Endothelial cell of umbilical vein (primary cell): ENCODE measurements around the gene NUB1. TPM values are rescaled to one million over a fixed set of nuclear protein-coding genes. Genes with fewer than 3 reads are reported as not detected.

ENCODE experiments used
- BruUV-seq: library from RNA; stranded (reverse); fragments of 400-500 nt; replicated peaks from 2 replicates; lab custom pipeline; 2021; lab: Mats Ljungman, UMichigan
- CTCF ChIA-PET: fragments of 300-600, 350-600 bp; sonication (Branson Sonifier 250); formaldehyde crosslinking; loops from one replicate; lab custom pipeline; 2021; ENCODE audit warnings: antibody characterized with exemption, inconsistent platforms; lab: Charles Lee
- POLR2A ChIA-PET: fragments of 300-600, 350-600 bp; sonication (Branson Sonifier 250); formaldehyde crosslinking; loops from one replicate; lab custom pipeline; 2021; ENCODE audit warnings: antibody characterized with exemption, inconsistent platforms; lab: Charles Lee
- DNase-seq: peaks from one replicate; pipeline ENCODE4 v3.0.0-alpha.2; 2011; ENCODE audit warnings: low read depth, low spot score
- FAIRE-seq: peaks from 2 replicates; lab custom pipeline; 2011; peaks lifted over from hg19 to GRCh38; lab: Jason Lieb, UNC
- H2AFZ ChIP-seq: 2 replicates; pipeline ENCODE4 v1.6.0; 2012; ENCODE audit warnings: low read depth, low read length, control low read depth, inconsistent platforms
- H3K27ac ChIP-seq: 2 replicates; pipeline ENCODE4 v1.5.1; 2011; ENCODE audit warnings: low read depth, mild to moderate bottlenecking, control low read depth, low read length, moderate library complexity; ENCODE audit not compliant: insufficient read depth
- H3K27me3 ChIP-seq, 2 experiments: 2 replicates each; pipeline versions ENCODE4 v1.6.0 to v1.6.1; 2011; ENCODE audit warnings: low read length in 2 of 2, mixed read lengths in 1 of 2; ENCODE audit not compliant: control insufficient read depth in 2 of 2, insufficient read depth in 2 of 2
- H3K36me3 ChIP-seq, 2 experiments: 2 replicates in 1 of 2; 3 replicates in 1 of 2; pipeline ENCODE4 v1.5.1; 2011; ENCODE audit warnings: low read length in 2 of 2, mild to moderate bottlenecking in 1 of 2, moderate library complexity in 1 of 2; ENCODE audit not compliant: control insufficient read depth in 2 of 2, insufficient read depth in 2 of 2; ENCODE audit errors: extremely low read depth in 1 of 2
- H3K4me1 ChIP-seq: 3 replicates; pipeline ENCODE4 v1.5.1; 2011; ENCODE audit warnings: mild to moderate bottlenecking, low read length; ENCODE audit not compliant: control insufficient read depth, insufficient read depth; ENCODE audit errors: extremely low read depth
- H3K4me2 ChIP-seq: 2 replicates; pipeline ENCODE4 v1.6.1; 2011; ENCODE audit warnings: low read length, control low read depth, mixed read lengths; ENCODE audit not compliant: insufficient read depth
- H3K4me3 ChIP-seq, 3 experiments: fragments of 200-600 bp in 1 of 3; sonication (generic), shearing (Covaris generic) in 1 of 3; replicated peaks in 1 of 3; 2 replicates each; pipeline ENCODE4 v1.5.1; 2011 to 2016; ENCODE audit warnings: control low read depth in 3 of 3, low read length in 3 of 3, mild to moderate bottlenecking in 2 of 3, inconsistent platforms in 1 of 3, low read depth in 1 of 3, moderate library complexity in 1 of 3; ENCODE audit not compliant: insufficient read depth in 1 of 3
- H3K79me2 ChIP-seq: 2 replicates; pipeline ENCODE4 v1.6.0; 2012; ENCODE audit warnings: low read length, inconsistent platforms; ENCODE audit not compliant: control insufficient read depth, insufficient read depth
- H3K9ac ChIP-seq: replicated peaks from 2 replicates; pipeline ENCODE3; 2011; ENCODE audit warnings: low read length, control low read depth; ENCODE audit not compliant: insufficient read depth; ENCODE audit errors: extremely low read depth
- H3K9me1 ChIP-seq: replicated peaks from 3 replicates; pipeline ENCODE4 v1.6.0; 2011; ENCODE audit warnings: mild to moderate bottlenecking, low read length; ENCODE audit not compliant: control insufficient read depth, insufficient read depth; ENCODE audit errors: extremely low read depth
- H3K9me3 ChIP-seq: replicated peaks from 2 replicates; pipeline ENCODE4 v1.5.1; 2012; ENCODE audit warnings: low read length, inconsistent platforms; ENCODE audit not compliant: control insufficient read depth, insufficient read depth
- H4K20me1 ChIP-seq: replicated peaks from 2 replicates; pipeline ENCODE3; 2011; ENCODE audit warnings: mild to moderate bottlenecking, low read length; ENCODE audit not compliant: control insufficient read depth, insufficient read depth; ENCODE audit errors: extremely low read depth
- CTCF ChIP-seq, 2 donors: IDR thresholded peaks; 1 replicate in 1 of 2; 2 replicates in 1 of 2; pipeline ENCODE4 v1.5.1; 2011; ENCODE audit warnings: low read length in 2 of 2, mild to moderate bottlenecking in 2 of 2, moderate library complexity in 2 of 2, control low read depth in 1 of 2, inconsistent platforms in 1 of 2, low read depth in 1 of 2; ENCODE audit not compliant: insufficient read depth in 1 of 2; ENCODE audit errors: extremely low read depth in 1 of 2
- EZH2 ChIP-seq: IDR thresholded peaks from 2 replicates; pipeline ENCODE4 v1.6.1; 2012; ENCODE audit warnings: borderline replicate concordance, low read depth, mild to moderate bottlenecking, moderate library complexity, low read length, inconsistent platforms; ENCODE audit not compliant: severe bottlenecking
- FOS ChIP-seq: IDR thresholded peaks from 2 replicates; pipeline ENCODE4 v1.6.1; 2011; ENCODE audit warnings: mild to moderate bottlenecking, low read length, moderate library complexity, borderline replicate concordance; ENCODE audit not compliant: insufficient read depth
- GATA2 ChIP-seq: IDR thresholded peaks from 2 replicates; pipeline ENCODE4 v1.7.0; 2011; ENCODE audit warnings: low read depth, mild to moderate bottlenecking, moderate library complexity, mixed read lengths, low read length; ENCODE audit not compliant: insufficient read length, insufficient read depth
- JUN ChIP-seq: IDR thresholded peaks from 2 replicates; pipeline ENCODE4 v1.6.1; 2011; ENCODE audit warnings: borderline replicate concordance, low read depth; ENCODE audit not compliant: insufficient read length, insufficient read depth
- MAX ChIP-seq: IDR thresholded peaks from 2 replicates; pipeline ENCODE4 v1.6.1; 2011; ENCODE audit not compliant: insufficient read depth, insufficient read length
- MYC ChIP-seq: IDR thresholded peaks from one replicate; pipeline ENCODE4 v1.6.1; 2011; ENCODE audit warnings: mild to moderate bottlenecking, low read depth, low read length
- POLR2A ChIP-seq: IDR thresholded peaks from 2 replicates; pipeline ENCODE4 v1.6.1; 2012; ENCODE audit warnings: low read depth, mild to moderate bottlenecking, control low read depth, low read length
- POLR2AphosphoS5 ChIP-seq: IDR thresholded peaks from 2 replicates; pipeline ENCODE4 v1.6.1; 2012; ENCODE audit warnings: low read depth, mild to moderate bottlenecking, control low read depth, low read length, moderate library complexity; ENCODE audit not compliant: insufficient read depth
- dilution Hi-C: fragments of 300-500 bp; cut with MboI; formaldehyde crosslinking; loops from one replicate; pipeline ENCODE4 v1.15.0; 2019; ENCODE audit warnings: low sequenced_read_pairs; ENCODE audit not compliant: extremely low pct_ligation_motif_present
- intact Hi-C: fragments of 100-400 bp; cut with micrococcal nuclease; formaldehyde crosslinking; loops from one replicate; pipeline ENCODE4 v1.10.0; 2022
- polyA plus RNA-seq, 4 experiments: library from polyadenylated mRNA; depleted of rRNA in 3 of 4; stranded (reverse) in 3 of 4; unstranded in 1 of 4; fragments of >200 nt; gene quantifications; 2 replicates each; pipeline versions ENCODE4 v1.2.1 to v1.2.3, GENCODE V29; 2011 to 2012; ENCODE audit warnings: missing spikeins in 1 of 4
- total RNA-seq: library from RNA; stranded (reverse); gene quantifications from 2 replicates; pipeline ENCODE4 v1.2.3, GENCODE V29; 2021

NUB1 gene
- total and polyA plus RNA-seq, 2 donors (not counting 3 experiments of a cell fraction or from before 2014, with no cell fraction given) = 28.0 to 46.2 TPM

- POLR2A ChIA-PET = interaction anchor here (0.9 kb wide), 1 partner anchor 23 kb away, joined by 3 read pairs; no protein-coding TSS in a partner anchor
- CTCF ChIA-PET = interaction anchor here (0.6 to 2.9 kb wide), 6 partner anchors 9 to 106 kb away, joined by 3 to 23 read pairs (median 6); no protein-coding TSS in a partner anchor
- peak overlapping the region; percentile 95 for H3K9ac ChIP-seq
- peaks cover 2 to 7% of the 10 kb centered on the region in 2 experiments for H3K36me3 ChIP-seq
- no peaks in the 10 kb centered on the region for H4K20me1 ChIP-seq
- peaks cover 15% of the 10 kb centered on the region for H3K4me1 ChIP-seq
- dilution Hi-C loops (no loop called here), intact Hi-C loops (no loop called here)
- H3K4me2 ChIP-seq = peak overlapping the region; percentile 100
- TSS peak; percentile 55 for BruUV-seq
- TF ChIP-seq MYC = no peak
- TF ChIP-seq MAX = no peak
- no peak for TF ChIP-seq EZH2
- no peak for TF ChIP-seq JUN
- no peak for TF ChIP-seq CTCF (IDR thresholded peaks at IDR 0.05; ENCODE audit: extremely low read depth in 1 of 2, insufficient read depth in 1 of 2, low read depth in 1 of 2, low read length in 2 of 2)
- no peak for TF ChIP-seq FOS
- no peak for TF ChIP-seq GATA2
- TF ChIP-seq POLR2AphosphoS5 = no peak
- TF ChIP-seq POLR2A = no peak
- H3K4me3 ChIP-seq = peak overlapping the region; percentile 97 to 100 (median 100)
- DNase-seq (no peak), FAIRE-seq (no peak)
- peak overlapping the region; percentile 53 for H3K27ac ChIP-seq
- H3K27me3 ChIP-seq = peaks cover 8 to 14% of the 10 kb centered on the region in 2 experiments
- peaks cover 18% of the 10 kb centered on the region for H3K79me2 ChIP-seq
- H2AFZ ChIP-seq = peak overlapping the region; percentile 98
- H3K9me1 ChIP-seq = no peaks in the 10 kb centered on the region
- H3K9me3 ChIP-seq = no peaks in the 10 kb centered on the region
Measured at GRCh38 chr7:151342102-151342646, 562 bp downstream of the NUB1 start.
